NAMALWA (cell line): ENCODE data around the gene MIA.
"Not testable (repeated sequence)": the region's sequence is repeated elsewhere in the genome, so short reads cannot be mapped to it uniquely, and the experiment has no call there.

Source experiments
- DNase-seq: peaks from one replicate; pipeline ENCODE4 v3.0.0-alpha.2; 2015; ENCODE audit warnings: low spot score

Gene MIA

DNA sequence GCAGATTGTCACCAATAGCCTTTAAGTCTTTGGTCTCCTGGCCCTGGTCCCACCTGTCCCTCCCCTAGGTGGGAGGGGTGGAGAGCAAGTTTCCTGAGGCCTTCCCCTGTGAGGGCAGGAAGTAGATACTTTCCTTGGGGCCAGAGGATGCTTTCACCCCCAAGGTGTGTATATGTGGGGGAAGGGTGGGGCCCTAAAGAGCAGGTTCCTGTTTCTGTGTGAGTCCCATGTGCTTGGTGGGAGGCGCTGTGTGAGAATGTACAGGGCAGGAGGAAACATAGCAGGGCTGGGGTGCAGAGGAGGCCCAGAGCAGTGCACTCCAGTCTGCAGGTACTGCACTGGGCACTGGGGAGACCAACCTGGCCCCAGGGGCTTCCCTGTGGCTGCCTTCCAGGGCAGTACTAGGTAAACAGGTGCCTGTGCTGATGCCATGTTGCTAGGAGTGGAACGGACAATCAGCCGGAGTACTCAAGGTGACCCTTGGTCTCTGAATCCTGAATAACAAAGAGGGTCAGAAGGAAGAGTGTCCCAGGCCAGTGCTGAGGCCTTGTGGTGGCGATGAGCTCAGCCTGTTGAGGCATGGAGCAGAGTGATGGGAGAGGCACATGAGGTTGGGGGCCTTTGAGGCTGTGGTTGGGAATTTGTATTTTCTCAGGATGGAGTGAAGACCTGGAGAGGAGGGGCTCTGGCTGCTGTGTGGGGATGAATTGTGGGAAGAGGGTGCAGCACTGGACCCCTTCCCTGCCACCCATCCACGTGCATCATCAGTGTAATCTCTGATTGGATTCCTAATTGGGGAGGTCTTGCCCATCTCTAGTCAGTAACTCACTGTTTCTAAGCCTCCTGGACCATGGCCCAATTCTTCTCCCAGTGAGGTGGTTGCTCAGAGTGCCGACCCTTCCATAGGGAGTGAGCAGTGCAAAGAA is 28.8 kb downstream of the MIA start:
- peak; percentile 51 for DNase-seq

DNA sequence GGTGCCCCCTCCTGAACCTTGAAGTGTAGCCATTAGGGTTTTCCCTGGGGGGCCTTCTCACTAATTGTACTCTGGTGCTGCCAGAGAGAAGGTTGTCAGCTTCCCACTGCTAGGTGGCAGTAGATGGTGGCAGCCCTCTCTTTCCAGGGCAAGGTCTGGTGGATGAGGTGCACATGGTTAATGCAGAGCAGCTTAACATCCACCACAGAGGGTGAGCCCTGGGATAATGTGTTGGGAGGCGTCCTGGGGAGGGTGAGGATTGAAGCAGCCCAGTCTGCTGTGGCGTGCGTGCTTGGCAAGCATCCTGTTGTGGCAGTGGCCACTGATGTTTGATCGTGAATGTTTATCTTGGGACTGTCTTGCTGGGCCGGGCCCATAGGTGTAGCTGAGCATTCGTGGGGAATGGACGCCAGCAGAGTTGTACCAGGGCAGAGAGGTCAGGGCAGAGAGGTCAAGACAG is 29.5 kb downstream of the MIA start:
- DNase-seq, result no peak

DNA sequence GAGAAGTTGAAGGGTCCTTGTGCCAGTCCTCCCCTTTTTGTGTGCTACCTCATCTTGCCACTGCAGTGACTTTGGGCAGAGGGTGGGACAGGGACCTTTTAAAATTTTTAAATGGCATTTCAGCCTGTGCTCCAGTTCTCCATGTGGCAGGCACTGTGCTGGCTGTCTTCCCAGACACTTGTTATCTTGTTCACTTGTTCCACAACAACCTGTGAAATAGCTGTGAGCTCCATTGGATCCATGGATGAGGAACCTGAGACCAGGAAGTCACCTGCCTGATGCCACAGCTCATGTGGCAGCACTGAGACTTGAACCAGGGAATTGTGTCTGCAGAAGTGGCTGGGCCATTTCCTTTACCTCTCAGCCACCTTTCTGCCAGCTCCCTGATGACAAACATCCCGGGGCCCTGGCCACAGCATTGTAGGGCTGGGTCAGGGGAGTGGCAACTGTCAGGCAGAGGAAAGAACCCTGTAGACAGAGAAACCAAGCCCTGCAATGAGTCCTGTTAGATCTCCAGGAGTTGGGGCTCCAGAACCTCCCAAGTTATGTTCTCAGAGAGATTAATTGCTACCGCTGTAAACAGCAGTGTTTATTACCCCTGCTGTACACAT is 30.0 kb downstream of the MIA start:
- DNase-seq, result no peak

DNA sequence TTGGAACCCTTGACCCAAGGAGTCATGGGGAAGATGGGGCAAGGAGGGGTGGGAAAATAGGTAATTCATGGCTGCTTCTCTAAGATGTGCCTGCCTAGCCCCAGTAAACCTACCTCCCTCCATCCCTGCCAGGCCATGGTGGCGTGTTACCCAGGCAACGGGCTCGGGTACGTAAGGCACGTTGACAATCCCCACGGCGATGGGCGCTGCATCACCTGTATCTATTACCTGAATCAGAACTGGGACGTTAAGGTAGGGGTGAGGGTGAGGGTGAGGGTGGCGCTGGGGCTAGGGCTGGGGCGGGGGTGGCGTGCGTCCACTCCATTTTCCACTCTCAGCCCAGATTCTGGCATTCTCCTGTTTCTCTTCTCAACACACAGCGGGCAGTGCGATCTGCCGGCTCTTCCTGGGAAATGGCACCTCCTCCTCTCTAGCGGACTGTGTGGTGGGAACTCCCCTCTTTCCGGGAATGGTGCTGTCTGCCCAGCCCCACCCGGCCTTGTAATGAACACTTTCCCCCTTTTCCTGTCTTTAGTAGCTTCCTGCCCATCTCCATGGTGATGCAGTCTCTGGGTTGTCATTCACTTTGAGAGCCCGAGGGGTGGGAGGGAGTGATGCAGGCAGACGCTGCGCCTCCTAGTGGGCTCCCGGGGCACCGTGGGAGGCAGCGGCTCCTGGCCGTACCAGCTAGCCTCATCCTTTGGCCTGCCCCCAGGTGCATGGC is 31.3 kb downstream of the MIA start:
- peak; percentile 68 for DNase-seq

DNA sequence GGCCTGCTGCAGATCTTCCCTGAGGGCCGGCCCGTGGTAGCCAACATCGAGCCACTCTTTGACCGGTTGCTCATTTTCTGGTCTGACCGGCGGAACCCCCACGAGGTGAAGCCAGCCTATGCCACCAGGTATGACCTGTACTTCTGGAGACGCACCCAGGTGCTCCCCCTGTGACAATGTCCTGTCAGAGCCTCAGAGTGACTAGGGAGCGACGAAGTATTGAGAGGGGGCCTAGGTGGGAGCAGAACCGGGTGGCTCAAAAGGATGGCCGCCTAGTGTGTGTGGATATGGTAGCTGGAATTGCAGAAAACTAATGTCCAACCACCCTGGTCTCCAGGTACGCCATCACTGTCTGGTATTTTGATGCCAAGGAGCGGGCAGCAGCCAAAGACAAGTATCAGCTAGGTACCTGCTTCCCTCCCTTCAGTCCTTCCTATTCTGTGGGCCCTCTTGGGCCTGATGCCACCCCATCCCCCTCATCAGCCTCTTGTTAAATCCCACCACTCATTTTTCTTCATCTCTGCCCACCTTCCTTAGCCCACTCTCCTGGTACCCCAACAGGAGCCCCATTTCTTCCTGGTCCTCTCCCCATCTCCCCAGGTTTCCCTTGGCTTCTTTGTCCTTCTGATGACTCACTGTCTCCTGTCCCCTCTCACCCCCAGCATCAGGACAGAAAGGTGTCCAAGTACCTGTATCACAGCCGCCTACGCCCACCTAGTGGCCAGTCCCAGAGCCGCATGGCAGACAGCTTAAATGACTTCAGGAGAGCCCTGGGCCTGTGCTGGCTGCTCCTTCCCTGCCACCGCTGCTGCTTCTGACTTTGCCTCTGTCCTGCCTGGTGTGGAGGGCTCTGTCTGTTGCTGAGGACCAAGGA is 32.1 kb downstream of the MIA start:
- no peak for DNase-seq

DNA sequence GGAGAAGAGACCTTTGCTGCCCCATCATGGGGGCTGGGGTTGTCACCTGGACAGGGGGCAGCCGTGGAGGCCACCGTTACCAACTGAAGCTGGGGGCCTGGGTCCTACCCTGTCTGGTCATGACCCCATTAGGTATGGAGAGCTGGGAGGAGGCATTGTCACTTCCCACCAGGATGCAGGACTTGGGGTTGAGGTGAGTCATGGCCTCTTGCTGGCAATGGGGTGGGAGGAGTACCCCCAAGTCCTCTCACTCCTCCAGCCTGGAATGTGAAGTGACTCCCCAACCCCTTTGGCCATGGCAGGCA is 32.7 kb downstream of the MIA start:
- DNase-seq, result no peak

DNA sequence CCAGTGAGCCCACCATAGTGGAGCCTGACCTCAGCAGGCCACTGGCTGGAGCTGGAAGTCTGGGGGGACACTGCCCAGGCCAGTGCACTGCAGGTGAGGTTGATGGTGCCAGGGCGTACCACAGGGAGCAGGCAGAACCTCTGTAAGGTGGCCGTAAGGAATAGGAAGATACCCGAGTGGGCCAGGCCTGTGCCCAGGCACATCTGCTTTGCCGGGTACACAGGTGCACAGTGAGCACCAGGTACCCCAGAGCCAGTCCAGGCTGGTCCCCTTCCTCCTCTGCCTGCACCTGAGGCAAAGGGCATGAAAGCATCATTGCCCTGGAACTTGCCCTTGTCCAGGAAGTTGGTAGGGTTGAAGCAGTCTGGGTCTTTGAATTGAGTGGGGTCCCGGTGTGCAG is 33.2 kb downstream of the MIA start:
- DNase-seq, result no peak

DNA sequence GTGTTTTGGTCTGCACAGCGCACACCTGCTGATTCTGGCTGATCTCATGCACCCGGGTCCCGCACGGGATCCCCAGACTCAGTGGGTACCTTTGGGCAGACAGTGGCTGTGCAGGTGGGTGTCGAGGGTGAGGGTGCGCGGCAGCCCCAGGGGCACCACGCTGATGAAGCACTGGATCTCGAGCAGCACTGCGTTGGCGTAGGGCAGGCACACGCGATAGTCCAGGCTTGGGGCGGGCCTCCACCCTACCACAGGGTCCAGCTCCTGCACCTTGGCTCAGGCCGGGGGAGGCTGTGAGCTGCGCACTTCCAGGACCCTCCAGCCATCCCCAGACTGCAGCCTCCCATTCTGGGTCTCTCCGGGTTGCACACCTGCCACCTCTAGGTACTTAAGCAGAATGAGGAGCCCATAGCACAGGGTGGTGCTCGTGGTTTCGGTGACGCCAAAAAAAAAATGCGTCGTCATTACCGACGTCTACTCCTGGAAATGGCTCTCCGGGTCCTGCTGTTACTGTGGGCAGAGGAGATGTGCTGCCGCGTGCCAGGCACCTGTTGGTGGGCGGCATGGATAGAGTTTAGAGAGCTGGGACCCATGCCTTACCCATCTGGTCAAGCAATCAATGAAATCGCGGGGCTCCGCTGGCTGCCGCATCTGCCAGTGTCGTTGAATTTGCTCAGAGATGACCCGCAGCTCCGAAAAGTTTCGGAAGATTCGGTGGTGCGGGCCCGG is 34.2 kb downstream of the MIA start:
- DNase-seq, result no peak

DNA sequence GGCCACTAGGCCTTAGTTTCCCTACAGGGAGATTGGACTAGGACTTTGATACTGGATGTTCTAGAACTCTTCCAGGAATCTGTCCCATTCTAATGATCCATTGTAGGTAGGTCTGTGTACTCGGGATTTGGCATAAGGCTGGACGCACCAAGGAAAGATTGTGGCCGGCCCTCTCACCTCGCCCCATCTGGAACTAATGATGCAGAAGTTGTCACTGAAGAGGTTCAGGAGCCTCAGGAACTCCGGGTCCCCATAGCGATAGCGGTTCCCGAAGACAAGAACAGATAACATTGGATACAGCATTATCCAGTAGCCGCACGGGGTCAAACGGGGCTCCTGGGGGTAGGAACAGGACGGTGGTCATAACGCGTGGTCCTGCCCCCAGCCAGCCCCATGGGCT is 34.8 kb downstream of the MIA start:
- DNase-seq, result no peak

DNA sequence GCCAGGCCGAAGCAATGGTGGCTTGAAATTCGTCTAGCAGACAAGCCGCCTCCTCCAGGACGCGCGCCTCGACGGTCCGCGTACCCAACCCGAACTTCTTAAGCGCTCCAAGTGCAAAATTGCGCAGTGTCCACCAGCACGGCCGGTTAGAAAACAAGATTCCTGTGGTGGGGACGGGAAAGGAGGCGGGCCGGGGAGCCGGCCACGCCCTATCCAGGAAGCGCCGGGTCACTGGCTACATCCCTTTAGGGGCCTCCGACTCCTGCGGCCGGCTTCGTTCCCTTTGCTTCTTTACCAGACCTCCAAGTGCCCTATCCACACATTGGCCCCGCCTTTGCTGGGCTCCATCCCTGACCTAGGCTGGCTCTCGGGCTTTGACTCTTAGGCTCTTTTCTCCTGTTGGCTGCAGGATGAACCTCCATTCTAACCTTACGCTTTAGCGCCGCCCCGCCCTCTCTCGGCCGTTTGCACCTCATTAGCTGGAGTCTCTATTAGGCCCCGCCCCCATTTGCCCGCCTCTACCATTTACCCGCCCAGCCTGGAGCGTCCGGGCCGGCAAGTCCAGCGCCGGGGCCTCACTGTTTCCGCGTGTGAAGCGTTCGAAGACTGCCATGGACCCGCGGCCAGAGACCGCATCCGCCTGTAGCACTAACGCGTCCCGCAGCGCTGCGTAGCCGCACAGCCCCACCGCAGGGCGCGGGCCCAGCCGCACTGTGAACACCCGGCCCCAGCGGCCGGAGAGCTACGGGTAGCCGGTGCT is 35.5 kb downstream of the MIA start:
- peak; percentile 39 for DNase-seq

DNA sequence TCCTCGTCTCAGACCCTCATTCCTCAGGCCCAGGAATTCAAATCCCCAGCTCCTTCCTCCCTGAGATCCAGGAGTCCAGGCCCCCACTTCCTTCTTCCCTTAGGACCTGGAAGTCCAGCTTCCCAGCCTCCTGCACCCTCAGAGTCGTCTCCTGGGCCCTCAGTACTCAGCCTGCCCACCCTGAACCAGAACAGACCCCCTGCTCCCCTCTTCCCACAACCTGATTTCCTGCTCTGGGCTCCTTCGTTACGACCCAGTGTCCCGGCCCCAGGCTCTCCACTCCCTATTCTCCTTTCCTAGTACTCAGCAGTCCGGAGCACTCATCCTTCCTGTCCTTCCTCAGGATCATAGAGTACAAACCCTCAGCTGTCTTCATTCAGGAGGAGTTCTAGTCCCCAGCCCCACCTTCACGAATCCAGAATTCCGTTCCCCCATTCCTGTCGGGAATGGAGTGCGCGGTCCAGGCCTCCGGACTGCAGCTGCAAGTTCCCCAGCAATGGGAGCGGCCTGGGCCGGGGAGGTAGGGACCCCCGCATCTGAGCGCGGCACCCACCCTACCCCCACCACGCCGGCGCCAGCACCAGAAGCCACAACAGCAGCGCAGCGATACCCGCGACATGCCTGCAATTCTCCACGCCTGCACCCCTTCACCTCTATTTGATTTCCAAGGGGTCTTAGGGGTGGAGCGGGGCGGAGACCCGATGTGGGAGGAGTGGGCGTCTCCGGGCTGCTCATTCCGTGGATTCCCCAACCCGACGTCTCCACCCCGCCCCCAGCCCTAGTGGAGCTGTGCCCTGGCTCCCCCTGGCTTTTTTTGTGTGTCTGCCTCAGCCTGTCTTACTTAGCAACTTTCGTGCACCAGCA is 36.4 kb downstream of the MIA start:
- no peak for DNase-seq

DNA sequence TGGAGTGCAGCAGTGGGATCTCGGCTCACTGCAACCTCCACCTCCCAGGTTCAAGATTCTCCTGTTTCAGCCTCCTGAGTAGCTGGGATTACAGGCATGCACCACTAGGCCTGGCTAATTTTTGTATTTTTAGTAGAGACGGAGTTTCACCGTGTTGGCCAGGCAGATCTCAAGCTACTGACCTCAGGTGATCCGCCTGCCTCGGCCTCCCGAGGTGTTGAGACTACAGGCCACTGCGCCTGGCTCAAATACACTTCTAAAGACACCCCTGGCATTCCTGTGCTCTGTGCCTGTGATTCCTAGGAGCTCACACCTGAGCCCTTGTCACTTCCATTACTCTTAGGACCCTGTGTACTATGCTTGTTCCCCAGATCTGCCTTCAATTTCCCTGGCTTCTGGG is 37.2 kb downstream of the MIA start:
- DNase-seq, result not testable (repeated sequence)

DNA sequence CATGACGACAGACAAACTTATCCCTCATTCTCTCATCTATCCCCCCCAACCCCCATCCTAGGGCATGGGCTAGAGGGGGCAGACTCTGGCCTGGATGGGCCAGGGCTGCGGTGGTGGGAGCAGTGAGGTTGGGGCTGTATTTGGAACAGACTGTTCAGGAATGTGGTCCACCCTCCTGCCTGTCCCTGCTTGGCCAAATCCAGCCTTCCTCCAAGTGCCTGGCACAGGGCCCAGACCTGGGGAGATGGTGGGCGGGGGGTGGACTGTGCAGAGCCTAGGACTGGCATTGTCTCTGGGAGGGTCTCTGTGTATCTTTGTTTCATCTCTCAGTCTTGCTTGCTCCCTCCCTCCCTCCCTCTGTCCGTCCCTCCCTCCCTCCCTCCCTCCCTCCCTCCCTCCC is 37.9 kb downstream of the MIA start:
- DNase-seq, result no peak

DNA sequence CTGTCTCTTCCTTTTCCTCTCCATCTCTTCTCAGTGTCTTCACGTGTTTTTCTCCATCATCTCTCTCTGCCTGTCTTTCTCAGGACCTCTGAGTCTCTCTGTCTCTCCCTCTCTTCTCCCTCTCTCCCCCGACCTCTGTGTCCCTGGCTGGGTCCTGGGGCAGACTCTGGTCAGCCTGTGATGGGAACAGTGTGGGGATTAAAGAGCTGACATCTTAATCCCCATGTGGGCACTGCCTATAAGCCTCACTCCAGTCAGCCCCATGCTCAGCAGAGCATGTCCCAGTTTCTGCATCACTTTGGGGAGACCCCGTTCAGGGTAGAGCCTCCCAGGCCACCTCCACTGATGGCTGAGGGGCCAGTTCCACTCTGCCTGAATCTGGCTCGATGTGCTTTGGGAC is 39.9 kb downstream of the MIA start:
- DNase-seq, result no peak

DNA sequence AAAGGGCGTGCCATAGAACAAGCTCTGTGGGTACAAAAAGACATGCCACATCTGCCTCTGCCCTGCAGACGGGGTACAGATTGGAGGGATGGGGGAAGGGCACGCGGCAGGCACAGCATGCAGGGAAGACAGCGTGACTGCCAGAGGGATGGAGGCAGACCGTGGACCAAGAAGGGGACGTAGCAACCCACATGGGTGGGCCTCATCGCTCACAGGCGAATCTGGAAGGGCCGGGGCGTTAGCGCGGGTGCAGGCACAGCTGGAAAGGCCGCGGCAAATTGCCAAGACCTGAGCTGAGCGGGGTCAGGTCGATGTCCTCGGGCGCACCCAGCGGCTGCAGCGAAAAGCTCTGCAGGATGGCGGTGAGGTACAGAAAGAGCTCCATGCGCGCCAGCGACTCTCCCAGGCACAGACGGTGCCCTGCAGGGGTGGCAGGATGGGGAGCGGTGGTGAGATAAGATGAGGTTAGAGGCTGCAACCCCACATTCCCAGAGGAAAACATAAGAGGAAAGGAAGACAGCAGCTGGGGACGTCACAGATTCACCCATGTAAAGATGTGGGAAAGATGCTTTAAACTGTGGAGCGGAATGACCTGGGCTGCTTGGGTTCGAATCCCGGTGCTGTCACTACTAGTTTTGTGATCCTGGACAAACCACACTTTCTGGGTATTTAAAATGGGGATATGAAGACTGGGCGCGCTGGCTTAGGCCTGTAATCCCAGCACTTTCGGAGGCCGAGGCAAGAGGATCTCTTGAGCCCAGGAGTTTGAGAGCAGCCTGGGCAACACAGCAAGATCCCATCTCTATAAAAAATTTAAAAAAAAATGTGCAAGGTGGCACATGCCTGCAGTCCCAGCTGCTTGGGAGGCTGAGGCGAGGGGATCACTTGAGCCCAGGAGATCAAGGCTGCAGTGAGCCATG is 43.4 kb downstream of the MIA start:
- peak; percentile 62 for DNase-seq

DNA sequence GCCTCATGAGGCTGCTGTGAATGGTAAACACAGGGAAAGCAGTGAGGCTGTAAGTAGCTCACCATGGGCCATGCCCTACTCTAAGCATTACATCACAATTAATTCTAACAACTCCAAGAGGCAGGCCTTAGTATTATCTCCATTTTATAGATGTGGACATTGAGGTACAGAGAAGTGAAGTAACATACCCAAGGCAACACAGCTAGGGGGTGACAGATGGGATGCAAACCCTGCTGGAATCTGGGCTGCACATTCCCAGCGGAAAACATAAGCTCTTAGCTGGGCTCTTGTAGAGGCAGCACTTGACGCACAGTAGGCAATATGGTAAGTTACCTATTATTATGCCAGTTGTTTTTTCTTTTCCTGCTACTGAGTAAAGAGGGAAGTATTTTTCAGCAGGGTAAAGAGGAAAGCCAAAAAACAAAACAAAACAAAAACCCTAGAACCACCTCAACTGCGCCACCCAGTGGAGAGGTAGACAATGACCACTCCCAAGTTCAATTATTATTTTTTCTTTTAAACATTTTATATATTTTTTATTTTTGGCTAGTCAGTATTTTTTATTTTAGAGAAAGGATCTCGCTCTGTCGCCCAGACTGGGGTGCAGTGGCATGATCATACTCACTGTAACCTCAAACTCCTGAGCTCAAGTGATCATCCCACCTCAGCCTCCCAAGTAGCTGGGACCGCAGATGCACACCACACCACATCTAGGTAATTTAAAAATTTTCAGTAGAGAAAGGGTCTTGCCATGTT is 44.3 kb downstream of the MIA start:
- peak; percentile 70 for DNase-seq

DNA sequence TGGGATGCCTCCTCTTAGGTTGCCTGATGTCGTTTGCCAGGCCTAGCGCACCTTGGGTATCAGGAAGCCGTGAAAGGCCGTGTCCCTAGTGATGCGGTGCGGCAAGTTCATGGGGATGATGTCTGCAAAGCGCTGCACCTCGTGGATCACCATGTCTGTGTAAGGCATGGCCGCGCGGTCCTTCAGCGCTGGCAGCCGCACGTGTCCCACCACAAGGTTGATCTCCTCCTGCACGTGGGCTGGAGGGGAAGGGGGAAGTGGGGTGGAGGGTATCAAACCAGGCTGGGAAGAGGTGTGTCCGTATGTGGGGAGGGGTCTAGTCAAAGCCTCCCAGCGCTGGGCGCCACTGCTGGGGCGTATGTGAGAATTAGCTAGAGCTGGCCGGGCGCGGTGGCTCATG is 46.8 kb downstream of the MIA start:
- no peak for DNase-seq
